GM12864 (cell line): ENCODE measurements around the gene SERPIND1.

Experiments
- DNase-seq: peaks from one replicate; pipeline ENCODE4 v3.0.0-alpha.2; 2011; ENCODE audit warnings: low read depth
- H3K4me3 ChIP-seq: 2 replicates; pipeline ENCODE4 v1.5.1; 2011; ENCODE audit warnings: mild to moderate bottlenecking, low read depth, low read length, control low read depth
- TF ChIP-seq, protein P1 (sequence below): IDR thresholded peaks from 2 replicates; pipeline ENCODE4 v1.5.1; 2011; ENCODE audit warnings: low read depth, mild to moderate bottlenecking, moderate library complexity, low read length, control low read depth, inconsistent platforms; ENCODE audit errors: missing control alignments

Gene SERPIND1

DNA sequence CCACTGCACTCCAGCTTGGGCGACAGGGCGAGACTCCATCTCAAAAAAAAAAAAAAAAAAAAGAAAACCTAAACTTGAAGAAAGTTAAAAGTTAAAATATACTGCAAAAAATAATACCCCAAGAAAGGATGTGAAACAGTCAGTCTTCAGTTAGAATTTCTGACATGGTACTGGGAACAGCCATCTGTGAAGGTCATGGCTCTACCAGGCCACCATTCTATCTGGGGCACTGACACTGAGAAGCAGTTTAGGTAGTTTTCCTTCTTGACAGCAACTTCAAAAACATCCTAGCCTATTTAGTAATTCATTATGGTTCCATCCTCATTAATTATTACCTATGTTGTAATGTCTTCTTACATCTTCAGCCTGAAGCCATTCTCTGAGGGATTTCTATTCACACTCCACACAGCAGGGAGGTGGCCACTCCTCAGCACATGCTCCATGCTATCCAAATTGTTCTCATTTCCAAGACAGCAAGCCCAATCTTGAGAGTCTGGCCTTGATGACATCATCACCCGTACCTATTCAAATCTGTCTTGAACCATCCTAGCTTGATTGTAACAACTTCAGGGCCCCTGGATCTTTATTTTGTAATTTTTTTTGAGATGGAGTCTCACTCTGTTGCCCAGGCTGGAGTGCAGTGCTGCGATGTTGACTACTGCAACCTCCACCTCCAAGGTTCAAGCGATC, 38.2 kb downstream of the SERPIND1 start:
- no peak for DNase-seq
- no peak overlapping the region for H3K4me3 ChIP-seq
- TF ChIP-seq, protein P1, sequence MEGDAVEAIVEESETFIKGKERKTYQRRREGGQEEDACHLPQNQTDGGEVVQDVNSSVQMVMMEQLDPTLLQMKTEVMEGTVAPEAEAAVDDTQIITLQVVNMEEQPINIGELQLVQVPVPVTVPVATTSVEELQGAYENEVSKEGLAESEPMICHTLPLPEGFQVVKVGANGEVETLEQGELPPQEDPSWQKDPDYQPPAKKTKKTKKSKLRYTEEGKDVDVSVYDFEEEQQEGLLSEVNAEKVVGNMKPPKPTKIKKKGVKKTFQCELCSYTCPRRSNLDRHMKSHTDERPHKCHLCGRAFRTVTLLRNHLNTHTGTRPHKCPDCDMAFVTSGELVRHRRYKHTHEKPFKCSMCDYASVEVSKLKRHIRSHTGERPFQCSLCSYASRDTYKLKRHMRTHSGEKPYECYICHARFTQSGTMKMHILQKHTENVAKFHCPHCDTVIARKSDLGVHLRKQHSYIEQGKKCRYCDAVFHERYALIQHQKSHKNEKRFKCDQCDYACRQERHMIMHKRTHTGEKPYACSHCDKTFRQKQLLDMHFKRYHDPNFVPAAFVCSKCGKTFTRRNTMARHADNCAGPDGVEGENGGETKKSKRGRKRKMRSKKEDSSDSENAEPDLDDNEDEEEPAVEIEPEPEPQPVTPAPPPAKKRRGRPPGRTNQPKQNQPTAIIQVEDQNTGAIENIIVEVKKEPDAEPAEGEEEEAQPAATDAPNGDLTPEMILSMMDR: no peak

DNA sequence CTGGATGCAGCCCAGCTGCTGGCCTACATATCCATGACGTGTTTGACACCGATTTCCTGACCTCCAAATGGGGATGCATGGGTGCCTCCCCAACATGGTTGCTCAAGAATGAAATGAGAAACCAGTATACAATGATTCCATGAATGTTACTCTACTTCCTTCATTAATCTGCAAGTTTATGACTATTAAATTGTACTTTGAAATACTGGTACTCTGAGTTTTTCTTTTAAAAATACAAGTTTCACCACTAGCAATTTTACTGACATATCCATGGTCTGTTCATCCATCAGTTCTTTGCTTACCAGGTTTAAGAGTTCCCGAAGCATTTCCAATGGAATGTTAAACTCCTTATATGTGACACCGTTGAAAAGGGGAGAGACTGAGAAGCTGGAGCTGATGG, 39.1 kb downstream of the SERPIND1 start:
- no peak overlapping the region for H3K4me3 ChIP-seq
- TF ChIP-seq, protein P1: no peak
- DNase-seq: no peak

DNA sequence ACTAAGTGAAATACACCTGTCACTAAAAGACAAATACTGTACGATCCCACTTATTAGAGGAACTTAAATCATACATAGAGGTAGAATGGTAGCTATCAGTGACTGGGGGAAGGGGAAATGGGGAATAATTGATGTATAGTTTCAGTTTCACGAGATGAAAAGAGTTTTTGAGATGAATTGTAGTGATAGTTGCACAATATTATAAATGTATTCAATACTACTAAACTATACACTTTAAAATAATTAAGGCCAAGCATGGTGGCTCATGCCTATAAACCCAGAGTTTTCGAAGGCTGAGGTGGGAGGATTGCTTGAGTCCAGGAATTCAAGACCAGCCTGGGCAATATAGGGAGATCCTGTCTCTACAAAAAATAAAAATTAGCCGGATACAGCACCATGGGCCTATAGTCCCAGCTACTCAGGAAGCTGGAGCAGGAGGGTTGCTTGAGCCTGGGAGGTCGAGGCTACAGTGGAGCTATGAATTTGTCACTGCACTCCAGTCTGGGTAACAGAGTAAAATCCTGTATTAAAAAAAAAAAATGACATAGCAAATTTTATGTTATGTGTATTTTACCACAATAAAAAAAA, 40.4 kb downstream of the SERPIND1 start:
- H3K4me3 ChIP-seq: no peak overlapping the region
- TF ChIP-seq, protein P1: no peak
- DNase-seq: no peak

DNA sequence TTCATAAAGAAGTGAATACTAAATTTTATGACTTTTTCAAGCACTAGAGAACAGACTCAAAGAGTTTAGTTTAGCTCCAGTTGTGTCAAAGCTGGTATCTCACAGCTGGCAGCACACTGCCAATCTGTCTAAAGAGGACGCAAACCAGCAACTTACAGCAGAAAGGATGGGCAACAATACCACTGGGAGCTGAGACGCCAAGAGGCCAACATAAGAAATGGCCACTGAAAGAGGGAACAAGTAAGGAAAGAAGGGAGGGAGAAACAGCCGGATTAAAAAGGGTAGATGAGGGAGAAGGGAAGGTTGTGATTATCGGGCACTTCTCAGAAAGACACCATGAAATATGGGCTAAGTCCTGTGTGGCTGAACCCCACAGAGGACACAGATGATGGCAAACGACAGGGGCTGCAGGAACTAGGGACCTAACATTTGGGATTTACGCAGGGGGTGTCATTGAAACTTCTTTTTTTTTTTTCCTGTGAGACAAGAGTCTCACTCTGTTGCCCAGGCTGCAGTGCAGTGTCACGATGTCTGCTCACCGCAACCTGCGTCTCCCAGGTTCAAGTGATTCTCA, 41.7 kb downstream of the SERPIND1 start:
- H3K4me3 ChIP-seq: no peak overlapping the region
- no peak for DNase-seq
- TF ChIP-seq, protein P1: no peak

DNA sequence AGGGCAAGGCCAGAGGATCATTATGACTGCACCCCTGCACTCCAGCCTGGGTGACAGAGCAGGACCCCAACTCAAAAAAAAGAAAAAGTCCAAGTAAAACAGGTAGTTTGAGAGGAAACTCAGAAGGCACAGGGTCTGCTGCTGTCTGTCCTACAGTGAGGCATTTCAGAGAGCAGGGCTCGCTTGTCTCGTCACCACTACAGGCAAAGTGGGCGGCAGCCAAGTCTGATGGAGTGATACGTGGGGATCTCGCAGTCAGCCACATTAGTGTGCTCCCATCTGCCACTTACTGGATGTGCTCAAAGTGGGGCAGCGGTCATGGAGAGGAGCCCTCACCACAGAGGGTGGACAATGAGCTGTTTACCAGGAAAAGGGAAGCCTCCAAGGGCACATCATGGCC, 42.6 kb downstream of the SERPIND1 start:
- no peak overlapping the region for H3K4me3 ChIP-seq
- DNase-seq: no peak
- TF ChIP-seq, protein P1: no peak

DNA sequence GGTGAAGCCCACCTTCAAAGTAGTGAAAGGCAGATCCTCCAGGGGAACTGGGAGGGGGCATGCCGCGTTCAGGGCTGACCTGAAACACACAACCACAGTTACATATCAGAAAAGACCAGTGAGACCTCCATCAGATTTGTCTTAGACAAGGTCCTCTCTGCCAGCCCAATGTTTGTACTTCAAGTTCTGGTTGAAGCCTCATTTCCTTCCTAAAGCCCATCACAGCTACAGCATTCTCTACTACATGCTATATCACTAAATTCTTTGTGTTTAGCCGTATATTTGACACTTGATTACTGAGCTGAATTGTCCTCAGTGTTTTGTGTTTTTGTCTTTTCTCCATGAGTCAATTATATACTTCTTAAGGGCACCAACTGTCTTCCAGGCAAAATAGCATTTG, 44.6 kb downstream of the SERPIND1 start:
- no peak overlapping the region for H3K4me3 ChIP-seq
- TF ChIP-seq, protein P1: no peak

More for the DNA sequence above, 44.6 kb downstream of the SERPIND1 start:
- DNase-seq: no peak
